Mesenchymal stem cell (in vitro differentiated cells and primary cell): ENCODE measurements around the gene KRT72.

Source experiments
- DNase-seq: peaks from one replicate; pipeline ENCODE4 v3.0.0-alpha.2; 2013
- H2AFZ ChIP-seq: one replicate; pipeline ENCODE4 v1.6.1; 2013; ENCODE audit warnings: low read depth, mild to moderate bottlenecking, control low read depth, inconsistent platforms, low read length, moderate library complexity
- H2AK5ac ChIP-seq: 2 replicates; pipeline ENCODE4 v1.6.1; 2013; ENCODE audit warnings: low read length, moderate library complexity, mild to moderate bottlenecking, inconsistent platforms; ENCODE audit not compliant: severe bottlenecking
- H2BK120ac ChIP-seq: one replicate; pipeline ENCODE4 v1.6.1; 2013; ENCODE audit warnings: low read depth, mild to moderate bottlenecking, inconsistent platforms, low read length, moderate library complexity
- H2BK12ac ChIP-seq, 2 experiments: one replicate each; pipeline ENCODE4 v1.6.1; 2013; ENCODE audit warnings: inconsistent platforms in 2 of 2, low read length in 2 of 2, mild to moderate bottlenecking in 2 of 2, moderate library complexity in 2 of 2, control low read depth in 1 of 2
- H2BK15ac ChIP-seq: one replicate; pipeline ENCODE4 v1.6.1; 2013; ENCODE audit warnings: mild to moderate bottlenecking, low read depth, inconsistent platforms; ENCODE audit not compliant: poor library complexity, severe bottlenecking
- H2BK5ac ChIP-seq: 2 replicates; pipeline ENCODE4 v1.6.1; 2013; ENCODE audit warnings: low read depth, mild to moderate bottlenecking, low read length, control low read depth, inconsistent platforms; ENCODE audit not compliant: poor library complexity, severe bottlenecking
- H3K14ac ChIP-seq, 2 experiments: one replicate each; pipeline ENCODE4 v1.6.1; 2013; ENCODE audit warnings: inconsistent platforms in 2 of 2, low read length in 2 of 2, control low read depth in 1 of 2, mild to moderate bottlenecking in 1 of 2, moderate library complexity in 1 of 2
- H3K18ac ChIP-seq, 2 experiments: one replicate each; pipeline ENCODE4 v1.6.1; 2013; ENCODE audit warnings: inconsistent platforms in 2 of 2, low read length in 2 of 2, control low read depth in 1 of 2, low read depth in 1 of 2, mild to moderate bottlenecking in 1 of 2
- H3K23ac ChIP-seq, 2 experiments: one replicate each; pipeline ENCODE4 v1.6.1; 2013; ENCODE audit warnings: inconsistent platforms in 2 of 2, low read length in 2 of 2, mild to moderate bottlenecking in 2 of 2, moderate library complexity in 2 of 2, control low read depth in 1 of 2
- H3K27ac ChIP-seq: 2 replicates; pipeline ENCODE4 v1.5.1; 2013; ENCODE audit warnings: mild to moderate bottlenecking, moderate library complexity, low read length, control low read depth, inconsistent platforms; ENCODE audit not compliant: poor library complexity, severe bottlenecking
- H3K27me3 ChIP-seq, 2 experiments: 2 replicates each; pipeline versions ENCODE4 v1.6.1 to v1.7.0; 2013; ENCODE audit warnings: low read length in 2 of 2, mild to moderate bottlenecking in 2 of 2, moderate library complexity in 2 of 2, control low read depth in 1 of 2, inconsistent platforms in 1 of 2; ENCODE audit not compliant: control insufficient read depth in 1 of 2, insufficient read depth in 1 of 2
- H3K36me3 ChIP-seq, 2 experiments: 2 replicates each; pipeline versions ENCODE4 v1.6.1 to v1.7.0; 2013; ENCODE audit warnings: low read length in 2 of 2, control low read depth in 1 of 2, inconsistent platforms in 1 of 2, low read depth in 1 of 2, mild to moderate bottlenecking in 1 of 2; ENCODE audit not compliant: insufficient read depth in 2 of 2, control insufficient read depth in 1 of 2
- H3K4ac ChIP-seq, 2 experiments: one replicate each; pipeline ENCODE4 v1.6.1; 2013; ENCODE audit warnings: inconsistent platforms in 2 of 2, low read length in 2 of 2, mild to moderate bottlenecking in 2 of 2, moderate library complexity in 2 of 2, control low read depth in 1 of 2, low read depth in 1 of 2
- H3K4me1 ChIP-seq: 2 replicates; pipeline ENCODE4 v1.6.1; 2013; ENCODE audit warnings: low read depth, low read length, control low read depth; ENCODE audit not compliant: control insufficient read depth, insufficient read depth
- H3K4me2 ChIP-seq: 2 replicates; pipeline ENCODE4 v1.6.1; 2013; ENCODE audit warnings: low read length, mild to moderate bottlenecking, inconsistent platforms; ENCODE audit not compliant: poor library complexity, severe bottlenecking
- H3K4me3 ChIP-seq, 2 experiments: 2 replicates each; pipeline versions ENCODE4 v1.5.1 to v1.7.0; 2013; ENCODE audit warnings: low read length in 2 of 2, mild to moderate bottlenecking in 2 of 2, control low read depth in 1 of 2, low read depth in 1 of 2; ENCODE audit not compliant: insufficient read depth in 1 of 2
- H3K79me1 ChIP-seq: replicated peaks from 2 replicates; pipeline ENCODE4 v1.6.1; 2013; ENCODE audit warnings: mild to moderate bottlenecking, control low read depth, low read length, inconsistent platforms; ENCODE audit not compliant: poor library complexity, severe bottlenecking
- H3K9ac ChIP-seq: 2 replicates; pipeline ENCODE4 v1.7.0; 2013; ENCODE audit warnings: mild to moderate bottlenecking, low read length, moderate library complexity
- H3K9me3 ChIP-seq: 2 replicates; pipeline ENCODE4 v1.7.0; 2013; ENCODE audit warnings: mild to moderate bottlenecking, low read length; ENCODE audit not compliant: control insufficient read depth
- H4K8ac ChIP-seq: one replicate; pipeline ENCODE4 v1.6.1; 2013; ENCODE audit warnings: inconsistent platforms, mild to moderate bottlenecking, low read length, moderate library complexity
- H4K91ac ChIP-seq: one replicate; pipeline ENCODE4 v1.6.1; 2013; ENCODE audit warnings: mild to moderate bottlenecking, low read length, inconsistent platforms
- WGBS: methylation state at CpG from one replicate; pipeline ENCODE4 v1.1.7; 2013; ENCODE audit warnings: mixed read lengths; 5-methylcytosine and 5-hydroxymethylcytosine counted together

KRT72 gene

GRCh38 chr12:52617403-52617785, 16.1 kb upstream of the KRT72 start:
- Histone ChIP-seq H3K79me1 (no peaks in the 10 kb centered on the region), H3K9me3 (no peaks in the 10 kb centered on the region), H3K23ac (no peak overlapping the region), H2AFZ (no peak overlapping the region), H3K4me2 (no peak overlapping the region), H3K4me3 (no peak overlapping the region), H3K18ac (no peak overlapping the region), H3K27ac (no peak overlapping the region), H2BK15ac (no peak overlapping the region), H2BK5ac (no peak overlapping the region), H3K9ac (no peak overlapping the region), H3K36me3 (no peaks in the 10 kb centered on the region), H2BK12ac (no peak overlapping the region), H2AK5ac (no peak overlapping the region), H4K8ac (no peak overlapping the region), H4K91ac (no peak overlapping the region), H2BK120ac (no peak overlapping the region), H3K14ac (no peak overlapping the region), H3K4me1 (no peaks in the 10 kb centered on the region), H3K4ac (no peak overlapping the region), H3K27me3 (peaks cover 52 to 78% of the 10 kb centered on the region in 2 experiments)
- no peak for DNase-seq
- WGBS, result 75% methylated on average over 7 of the region's 7 CpGs

DNA sequence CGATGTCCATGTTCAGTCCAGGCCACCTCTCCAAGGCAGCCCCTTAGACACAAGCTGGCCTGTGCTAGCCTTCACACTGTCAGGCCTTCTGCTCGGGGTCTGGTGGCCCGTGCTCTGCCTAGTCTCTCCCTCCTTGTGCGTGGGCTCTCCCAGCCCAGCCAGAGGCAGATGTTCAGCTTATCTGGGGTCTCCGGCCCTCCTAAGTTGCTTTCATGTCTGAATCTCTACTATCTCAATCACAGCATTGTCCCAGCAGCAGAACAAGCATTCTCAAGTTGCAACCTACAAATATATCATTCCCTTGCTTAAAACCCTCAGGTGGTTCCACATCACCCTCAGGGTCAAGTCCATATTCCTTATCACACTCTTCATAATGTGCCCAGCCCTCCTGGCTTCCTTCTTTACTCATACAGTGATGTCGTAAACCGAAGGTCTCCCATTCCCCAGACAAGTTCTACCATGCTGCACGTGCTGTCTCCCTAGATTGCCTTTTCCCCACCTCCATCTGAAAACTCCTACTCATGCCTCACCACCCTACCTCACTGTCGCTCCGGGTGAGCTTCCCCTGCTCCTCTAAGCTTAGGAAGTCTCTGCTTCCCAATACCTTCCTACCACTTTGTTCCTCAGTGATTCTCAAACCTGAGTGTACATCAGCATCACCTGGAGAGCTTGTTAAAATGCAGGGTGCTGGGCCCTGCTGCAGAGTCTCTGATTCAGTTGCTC, 15.6 kb upstream of the KRT72 start:
- Histone ChIP-seq H3K4me2 (no peak overlapping the region), H2BK15ac (no peak overlapping the region), H3K9me3 (no peaks in the 10 kb centered on the region), H3K79me1 (no peaks in the 10 kb centered on the region), H2BK120ac (no peak overlapping the region), H3K36me3 (no peaks in the 10 kb centered on the region), H3K18ac (no peak overlapping the region), H2BK5ac (no peak overlapping the region), H3K4ac (no peak overlapping the region), H4K8ac (no peak overlapping the region), H3K9ac (no peak overlapping the region), H2BK12ac (no peak overlapping the region), H2AK5ac (no peak overlapping the region), H3K14ac (no peak overlapping the region), H3K4me3 (no peak overlapping the region), H3K23ac (no peak overlapping the region), H3K27ac (no peak overlapping the region), H2AFZ (no peak overlapping the region), H4K91ac (no peak overlapping the region), H3K27me3 (peaks cover 57 to 81% of the 10 kb centered on the region in 2 experiments), H3K4me1 (no peaks in the 10 kb centered on the region)
- no peak for DNase-seq
- 81% methylated on average over 10 of the region's 10 CpGs for WGBS

DNA sequence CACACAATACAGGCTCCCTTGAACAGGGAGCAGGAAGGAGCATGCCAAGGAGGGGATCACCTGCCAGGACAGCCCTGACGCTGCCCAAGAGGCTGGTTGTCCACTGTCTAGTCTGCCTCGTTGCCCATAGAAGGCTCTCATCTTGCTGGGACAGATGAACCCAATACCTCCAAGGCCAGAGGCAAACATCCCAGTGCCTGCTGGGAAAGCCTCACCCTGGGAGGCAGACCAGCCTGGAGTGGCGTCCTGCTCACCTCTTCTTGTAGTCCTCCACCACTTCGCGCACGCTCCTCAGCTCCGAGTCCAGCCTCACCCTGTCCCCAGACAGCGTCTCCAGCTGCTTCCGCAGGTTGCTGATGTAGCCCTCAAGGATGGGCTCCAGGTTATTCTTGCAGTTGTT, 14.6 kb upstream of the KRT72 start:
- 84% methylated on average over 9 of the region's 9 CpGs for WGBS
- no peaks in the 10 kb centered on the region for H3K79me1 ChIP-seq
- no peak overlapping the region for H3K9ac ChIP-seq

DNA sequence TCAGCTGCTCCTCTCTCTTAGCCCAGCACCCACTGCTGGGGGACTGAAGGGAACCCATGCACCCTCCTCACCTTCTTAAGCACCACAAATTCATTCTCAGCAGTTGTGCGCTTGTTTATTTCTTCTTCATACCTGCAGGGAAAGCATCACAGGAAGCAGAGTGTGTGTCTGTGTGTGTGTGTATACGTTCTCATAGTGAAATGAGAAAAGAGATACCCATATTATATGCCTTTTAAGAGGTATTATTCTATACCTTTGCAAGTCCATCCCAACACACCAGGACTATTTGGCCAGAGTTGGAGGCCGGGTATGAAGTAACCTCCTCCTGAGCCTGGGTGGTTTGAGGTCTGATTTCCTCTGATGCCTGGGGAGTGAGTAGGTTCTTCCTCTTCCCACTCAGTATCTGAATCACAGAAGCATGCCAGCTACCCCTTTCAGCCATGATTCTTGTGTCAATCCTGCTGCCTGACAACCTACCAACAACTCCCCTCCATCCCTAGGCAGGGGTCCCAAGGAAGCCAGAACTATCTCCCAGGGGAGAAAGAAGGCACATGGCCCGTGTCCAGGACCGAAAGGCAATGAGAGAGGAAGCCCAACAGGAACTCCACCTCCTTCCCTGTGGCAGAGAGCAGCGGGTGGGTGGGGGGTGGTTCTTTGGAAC, 14.1 kb upstream of the KRT72 start:
- Histone ChIP-seq H3K4me2 (no peak overlapping the region), H4K91ac (no peak overlapping the region), H3K18ac (no peak overlapping the region), H3K4me1 (no peaks in the 10 kb centered on the region), H3K4ac (no peak overlapping the region), H2AK5ac (no peak overlapping the region), H3K27ac (no peak overlapping the region), H3K9ac (no peak overlapping the region), H2AFZ (no peak overlapping the region), H4K8ac (no peak overlapping the region), H2BK5ac (no peak overlapping the region), H3K23ac (no peak overlapping the region), H2BK12ac (no peak overlapping the region), H3K36me3 (no peaks in the 10 kb centered on the region), H2BK15ac (no peak overlapping the region), H3K9me3 (no peaks in the 10 kb centered on the region), H3K4me3 (no peak overlapping the region), H3K79me1 (no peaks in the 10 kb centered on the region), H3K27me3 (peaks cover 59 to 84% of the 10 kb centered on the region in 2 experiments), H3K14ac (no peak overlapping the region), H2BK120ac (no peak overlapping the region)
- WGBS, result 56% methylated on average over 3 of the region's 6 CpGs
- DNase-seq, result no peak

More for the DNA sequence above, 14.6 kb upstream of the KRT72 start:
- no peak overlapping the region for H3K18ac ChIP-seq
- no peak overlapping the region for H3K23ac ChIP-seq
- no peak overlapping the region for H3K14ac ChIP-seq
- no peaks in the 10 kb centered on the region for H3K4me1 ChIP-seq
- H2BK120ac ChIP-seq, result no peak overlapping the region
- no peak overlapping the region for H3K4me2 ChIP-seq
- no peak overlapping the region for H3K4me3 ChIP-seq
- no peak overlapping the region for H2BK5ac ChIP-seq
- no peak overlapping the region for H2BK15ac ChIP-seq
- no peak overlapping the region for H2AK5ac ChIP-seq
- H4K8ac ChIP-seq, result no peak overlapping the region
- H3K36me3 ChIP-seq, result no peaks in the 10 kb centered on the region
- H3K9me3 ChIP-seq, result no peaks in the 10 kb centered on the region
- H2AFZ ChIP-seq, result no peak overlapping the region
- no peak overlapping the region for H3K27ac ChIP-seq
- DNase-seq, result no peak
- peaks cover 62 to 84% of the 10 kb centered on the region in 2 experiments for H3K27me3 ChIP-seq
- no peak overlapping the region for H3K4ac ChIP-seq
- no peak overlapping the region for H4K91ac ChIP-seq
- no peak overlapping the region for H2BK12ac ChIP-seq
